B cell (primary cell): ENCODE results near the gene IPMK.
"Not testable (repeated sequence)": the region's sequence is repeated elsewhere in the genome, so short reads cannot be mapped to it uniquely, and the experiment has no call there.

Experiments used
- EZH2 ChIP-seq: IDR thresholded peaks from 2 replicates; pipeline ENCODE4 v1.6.1; 2012; ENCODE audit warnings: borderline replicate concordance, low read depth, mild to moderate bottlenecking, moderate library complexity, low read length; ENCODE audit not compliant: insufficient read depth, poor library complexity, severe bottlenecking
- TF ChIP-seq, protein P1 (sequence below): fragments of 200-600 bp; IDR thresholded peaks from one replicate; pipeline ENCODE4 v1.8.0; 2022; ENCODE audit warnings: antibody characterized with exemption, mild to moderate bottlenecking

DNA sequence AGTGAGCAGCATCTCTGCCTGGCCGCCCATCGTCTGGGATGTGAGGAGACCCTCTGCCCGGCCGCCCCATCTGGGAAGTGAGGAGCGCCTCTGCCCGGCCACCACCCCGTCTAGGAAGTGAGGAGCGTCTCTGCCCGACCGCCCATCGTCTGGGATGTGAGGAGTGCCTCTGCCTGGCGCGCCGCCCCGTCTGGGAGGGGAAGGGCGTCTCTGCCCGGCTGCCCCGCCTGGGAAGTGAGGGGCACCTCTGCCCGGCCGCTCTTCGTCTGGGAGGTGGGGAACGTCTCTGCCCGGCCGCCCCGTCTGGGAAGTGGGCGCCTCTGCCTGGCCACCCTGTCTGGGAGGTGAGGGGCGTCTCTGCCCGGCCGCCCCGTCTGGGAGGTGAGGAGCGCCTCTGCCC, 23.9 kb downstream of the IPMK start:
- TF ChIP-seq, protein P1, sequence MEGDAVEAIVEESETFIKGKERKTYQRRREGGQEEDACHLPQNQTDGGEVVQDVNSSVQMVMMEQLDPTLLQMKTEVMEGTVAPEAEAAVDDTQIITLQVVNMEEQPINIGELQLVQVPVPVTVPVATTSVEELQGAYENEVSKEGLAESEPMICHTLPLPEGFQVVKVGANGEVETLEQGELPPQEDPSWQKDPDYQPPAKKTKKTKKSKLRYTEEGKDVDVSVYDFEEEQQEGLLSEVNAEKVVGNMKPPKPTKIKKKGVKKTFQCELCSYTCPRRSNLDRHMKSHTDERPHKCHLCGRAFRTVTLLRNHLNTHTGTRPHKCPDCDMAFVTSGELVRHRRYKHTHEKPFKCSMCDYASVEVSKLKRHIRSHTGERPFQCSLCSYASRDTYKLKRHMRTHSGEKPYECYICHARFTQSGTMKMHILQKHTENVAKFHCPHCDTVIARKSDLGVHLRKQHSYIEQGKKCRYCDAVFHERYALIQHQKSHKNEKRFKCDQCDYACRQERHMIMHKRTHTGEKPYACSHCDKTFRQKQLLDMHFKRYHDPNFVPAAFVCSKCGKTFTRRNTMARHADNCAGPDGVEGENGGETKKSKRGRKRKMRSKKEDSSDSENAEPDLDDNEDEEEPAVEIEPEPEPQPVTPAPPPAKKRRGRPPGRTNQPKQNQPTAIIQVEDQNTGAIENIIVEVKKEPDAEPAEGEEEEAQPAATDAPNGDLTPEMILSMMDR = not testable (repeated sequence)
- not testable (repeated sequence) for TF ChIP-seq EZH2
